Cardiac muscle cell (in vitro differentiated cells and primary cell): Measurements from ENCODE around the gene RPL35. TPM values are rescaled to one million over a fixed set of nuclear protein-coding genes. Genes with fewer than 3 reads are reported as not detected.

ENCODE experiments used
- DNase-seq, 2 donors: peaks; one replicate each; pipeline versions ENCODE4 v3.0.0 to v3.0.0-alpha.2; 2010 to 2017; ENCODE audit warnings: low read depth in 1 of 2, low spot score in 1 of 2
- H3K27ac ChIP-seq: fragments of 200-600 bp; sonication (generic); 2 replicates; pipeline ENCODE4 v1.5.1; 2016
- H3K27me3 ChIP-seq: fragments of 200-600 bp; sonication (generic); 2 replicates; pipeline ENCODE4 v1.6.0; 2016; ENCODE audit warnings: control low read depth
- H3K36me3 ChIP-seq: fragments of 200-600 bp; sonication (generic); 2 replicates; pipeline ENCODE4 v1.5.1; 2016; ENCODE audit warnings: control low read depth
- H3K4me1 ChIP-seq: fragments of 200-600 bp; sonication (generic); 2 replicates; pipeline ENCODE4 v1.8.1; 2017; ENCODE audit warnings: low read depth, mild to moderate bottlenecking, mixed run types
- H3K4me3 ChIP-seq: fragments of 200-600 bp; sonication (generic); 2 replicates; pipeline ENCODE4 v1.5.1; 2016; ENCODE audit warnings: mild to moderate bottlenecking
- H3K9me3 ChIP-seq: fragments of 200-600 bp; sonication (generic); 2 replicates; pipeline ENCODE4 v1.5.1; 2017; ENCODE audit warnings: low read depth, mild to moderate bottlenecking, control low read depth
- CTCF ChIP-seq: IDR thresholded peaks from 2 replicates; pipeline ENCODE4 v1.5.1; 2012; ENCODE audit warnings: low read depth, mild to moderate bottlenecking, low read length
- polyA plus RNA-seq: library from polyadenylated mRNA; unstranded; fragments of >200 nt; fragmentation: Nextera tagmentation; extraction: Ambion mirVana; gene quantifications from 2 replicates; pipeline ENCODE4 v1.2.1, GENCODE V29; 2016
- total RNA-seq: library from RNA; depleted of rRNA; stranded (reverse); fragments of >200 nt; gene quantifications from 2 replicates; pipeline ENCODE4 v1.2.3, GENCODE V29; 2016

The RPL35 gene
- total and polyA plus RNA-seq, 2 experiments from 2014 or later: 1,356 to 2,996 TPM

DNA sequence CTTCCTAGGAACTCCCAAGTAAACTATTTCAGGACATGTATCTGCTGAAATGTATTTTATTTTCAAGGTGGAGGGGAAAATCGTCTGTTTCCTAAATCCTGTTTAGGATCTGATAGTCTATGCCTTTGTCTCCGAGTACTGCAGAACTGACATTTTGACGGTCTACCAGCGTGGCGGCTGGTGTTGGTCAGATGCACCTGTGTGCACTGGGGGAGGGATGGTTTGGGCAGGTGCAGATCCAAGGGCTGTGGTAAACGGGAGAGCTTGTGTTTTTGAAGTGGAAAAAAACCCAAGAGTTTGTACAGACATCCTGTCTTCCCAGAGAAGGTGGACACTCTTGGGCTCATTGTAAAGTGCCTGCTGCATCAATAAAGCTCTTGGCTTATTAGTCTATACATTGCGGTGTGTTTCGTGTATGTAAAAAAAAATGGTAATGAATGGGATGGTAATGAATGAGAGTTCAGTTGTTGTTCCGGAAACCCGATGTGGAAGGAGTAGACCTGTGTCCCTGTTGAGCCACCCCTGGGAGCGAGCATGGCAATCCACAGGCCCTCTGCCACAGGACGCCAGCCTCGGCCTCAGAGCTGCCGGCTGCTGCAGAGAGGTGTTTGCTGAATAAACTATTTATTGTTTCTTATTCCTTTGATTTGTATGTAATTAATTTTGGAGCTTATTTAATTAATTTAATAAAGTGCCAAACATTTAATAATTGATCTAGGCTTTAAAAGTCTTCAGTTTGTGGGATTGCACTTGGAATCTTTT, 15.4 kb upstream of the RPL35 start:
- DNase-seq: no peak
- Histone ChIP-seq H3K36me3 (peaks cover 45% of the 10 kb centered on the region), H3K27ac (no peak overlapping the region)

DNA sequence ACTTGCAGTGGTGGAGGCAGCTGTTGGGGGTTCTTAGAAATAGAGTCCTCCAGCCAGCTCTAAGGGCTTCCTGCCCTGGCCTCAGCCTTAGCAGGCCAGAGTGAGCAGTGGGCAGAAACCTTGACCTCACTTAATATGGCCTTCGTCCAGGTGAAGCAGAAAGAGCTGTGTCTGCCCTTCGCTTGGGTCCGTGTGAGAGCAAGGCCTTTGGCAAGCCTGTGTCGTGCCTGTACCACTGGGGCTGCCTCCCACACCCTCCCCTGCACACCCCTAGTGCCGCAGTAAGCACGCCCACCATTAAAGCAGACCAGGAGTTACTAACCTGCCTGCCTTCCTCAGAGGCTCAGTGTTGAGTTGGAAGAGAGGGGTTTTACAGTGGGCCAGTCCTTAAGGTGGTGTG, 13.7 kb upstream of the RPL35 start:
- no peak overlapping the region for H3K4me3 ChIP-seq
- DNase-seq: no peak
- H3K36me3 ChIP-seq: peaks cover 44% of the 10 kb centered on the region

More for the DNA sequence above, 15.4 kb upstream of the RPL35 start:
- H3K4me1 ChIP-seq: peaks cover 5% of the 10 kb centered on the region
- H3K9me3 ChIP-seq: no peaks in the 10 kb centered on the region
- no peak overlapping the region for H3K4me3 ChIP-seq
- TF ChIP-seq CTCF: no peak
- H3K27me3 ChIP-seq: no peaks in the 10 kb centered on the region

DNA sequence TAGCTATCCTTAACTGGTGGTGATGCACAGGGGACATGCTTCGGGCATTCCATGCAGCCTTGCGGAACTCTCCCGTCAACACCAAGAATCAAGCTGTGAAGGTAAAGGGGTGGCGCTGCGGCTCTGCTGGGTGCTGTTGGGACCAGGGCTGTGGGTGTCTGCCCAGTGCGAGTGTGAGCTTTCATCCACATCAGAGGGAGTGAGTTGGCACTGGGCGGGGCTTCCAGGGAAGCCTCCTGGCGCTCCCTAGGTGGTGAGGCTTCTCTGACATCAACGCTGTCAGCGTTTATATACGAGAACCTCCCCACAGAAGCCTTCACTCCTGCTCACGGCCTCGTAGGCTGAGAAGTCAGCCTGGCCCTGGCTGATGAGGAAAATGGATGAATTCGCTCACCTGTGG, 11.9 kb upstream of the RPL35 start:
- no peak overlapping the region for H3K4me3 ChIP-seq
- peaks cover 32% of the 10 kb centered on the region for H3K36me3 ChIP-seq
- H3K9me3 ChIP-seq: no peaks in the 10 kb centered on the region
- no peak for TF ChIP-seq CTCF
- DNase-seq: no peak
- no peaks in the 10 kb centered on the region for H3K27me3 ChIP-seq
- H3K4me1 ChIP-seq: peaks cover 19% of the 10 kb centered on the region
- H3K27ac ChIP-seq: no peak overlapping the region

More for the DNA sequence above, 13.7 kb upstream of the RPL35 start:
- H3K9me3 ChIP-seq: no peaks in the 10 kb centered on the region
- H3K27ac ChIP-seq: no peak overlapping the region
- no peaks in the 10 kb centered on the region for H3K27me3 ChIP-seq
- no peak for TF ChIP-seq CTCF
- H3K4me1 ChIP-seq: peaks cover 15% of the 10 kb centered on the region

DNA sequence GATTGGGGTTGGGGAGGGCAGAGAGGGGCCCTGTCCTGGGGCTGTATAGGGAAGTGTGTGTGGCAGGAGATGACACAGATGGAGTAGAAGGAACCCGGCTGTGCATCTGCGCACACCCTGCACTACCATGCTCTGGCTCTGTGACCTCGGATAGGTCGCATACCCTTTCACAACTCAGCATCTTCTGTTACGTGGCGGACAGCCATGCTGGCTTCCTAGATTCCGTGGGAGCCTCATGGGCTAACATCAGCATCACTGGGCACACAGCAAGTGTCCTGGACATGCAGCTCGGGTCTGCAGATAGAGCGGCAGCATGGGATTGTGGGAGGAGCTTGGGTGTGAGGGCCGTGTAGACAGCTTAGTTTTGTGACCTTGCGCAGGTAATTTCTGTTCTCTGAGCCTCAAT, 9.4 kb upstream of the RPL35 start:
- Histone ChIP-seq H3K4me3 (peak overlapping the region; percentile 98), H3K27ac (peak overlapping the region; percentile 98), H3K27me3 (no peaks in the 10 kb centered on the region), H3K36me3 (peaks cover 11% of the 10 kb centered on the region), H3K9me3 (no peaks in the 10 kb centered on the region), H3K4me1 (peaks cover 24% of the 10 kb centered on the region)
- DNase-seq: no peak
- no peak for TF ChIP-seq CTCF

GRCh38 chr9:124870723-124871122, 9.0 kb upstream of the RPL35 start:
- peak in 1 of 2 donors; percentile 25 for DNase-seq

More at GRCh38 chr9:124870723-124871122, 9.0 kb upstream of the RPL35 start:
- Histone ChIP-seq H3K4me3 (peak overlapping the region; percentile 98), H3K27me3 (no peaks in the 10 kb centered on the region), H3K9me3 (no peaks in the 10 kb centered on the region), H3K4me1 (peaks cover 24% of the 10 kb centered on the region), H3K27ac (peak overlapping the region; percentile 98), H3K36me3 (peaks cover 9% of the 10 kb centered on the region)
- TF ChIP-seq CTCF: no peak
